Astrocyte (in vitro differentiated cells and primary cell): ENCODE results near the gene NPFFR1.

Experiments used
- EZH2 ChIP-seq: IDR thresholded peaks from 2 replicates; pipeline ENCODE4 v1.6.1; 2012; ENCODE audit warnings: mild to moderate bottlenecking, low read length, inconsistent platforms; ENCODE audit not compliant: insufficient read depth
- TF ChIP-seq, protein P1 (sequence below): IDR thresholded peaks from 2 replicates; pipeline ENCODE4 v1.5.1; 2011; ENCODE audit warnings: low read depth, mild to moderate bottlenecking, inconsistent platforms, low read length, moderate library complexity; ENCODE audit not compliant: insufficient read depth

DNA sequence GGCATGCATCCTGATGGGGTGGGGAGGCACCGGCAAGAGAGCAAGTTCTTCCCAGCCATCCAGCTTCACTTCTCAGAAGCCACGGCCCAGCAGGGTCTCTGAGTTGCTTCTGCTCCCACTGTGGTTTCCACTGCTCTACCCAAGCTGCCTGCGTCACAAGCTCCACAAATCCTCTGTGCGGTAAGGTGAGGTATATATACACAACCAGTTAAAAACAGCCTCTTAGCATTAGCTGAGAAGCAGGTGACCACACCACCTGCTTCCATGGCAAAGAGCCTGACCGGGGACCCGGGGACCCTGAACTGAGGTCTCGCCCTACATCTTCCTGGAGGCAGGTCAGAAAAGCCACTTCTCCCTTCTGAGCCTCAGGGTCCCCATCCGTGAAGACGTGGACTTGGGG, 46.9 kb upstream of the NPFFR1 start:
- TF ChIP-seq, protein P1, sequence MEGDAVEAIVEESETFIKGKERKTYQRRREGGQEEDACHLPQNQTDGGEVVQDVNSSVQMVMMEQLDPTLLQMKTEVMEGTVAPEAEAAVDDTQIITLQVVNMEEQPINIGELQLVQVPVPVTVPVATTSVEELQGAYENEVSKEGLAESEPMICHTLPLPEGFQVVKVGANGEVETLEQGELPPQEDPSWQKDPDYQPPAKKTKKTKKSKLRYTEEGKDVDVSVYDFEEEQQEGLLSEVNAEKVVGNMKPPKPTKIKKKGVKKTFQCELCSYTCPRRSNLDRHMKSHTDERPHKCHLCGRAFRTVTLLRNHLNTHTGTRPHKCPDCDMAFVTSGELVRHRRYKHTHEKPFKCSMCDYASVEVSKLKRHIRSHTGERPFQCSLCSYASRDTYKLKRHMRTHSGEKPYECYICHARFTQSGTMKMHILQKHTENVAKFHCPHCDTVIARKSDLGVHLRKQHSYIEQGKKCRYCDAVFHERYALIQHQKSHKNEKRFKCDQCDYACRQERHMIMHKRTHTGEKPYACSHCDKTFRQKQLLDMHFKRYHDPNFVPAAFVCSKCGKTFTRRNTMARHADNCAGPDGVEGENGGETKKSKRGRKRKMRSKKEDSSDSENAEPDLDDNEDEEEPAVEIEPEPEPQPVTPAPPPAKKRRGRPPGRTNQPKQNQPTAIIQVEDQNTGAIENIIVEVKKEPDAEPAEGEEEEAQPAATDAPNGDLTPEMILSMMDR, result no peak
- no peak for TF ChIP-seq EZH2
